ENCODE data around the gene DBF4.

DNA sequence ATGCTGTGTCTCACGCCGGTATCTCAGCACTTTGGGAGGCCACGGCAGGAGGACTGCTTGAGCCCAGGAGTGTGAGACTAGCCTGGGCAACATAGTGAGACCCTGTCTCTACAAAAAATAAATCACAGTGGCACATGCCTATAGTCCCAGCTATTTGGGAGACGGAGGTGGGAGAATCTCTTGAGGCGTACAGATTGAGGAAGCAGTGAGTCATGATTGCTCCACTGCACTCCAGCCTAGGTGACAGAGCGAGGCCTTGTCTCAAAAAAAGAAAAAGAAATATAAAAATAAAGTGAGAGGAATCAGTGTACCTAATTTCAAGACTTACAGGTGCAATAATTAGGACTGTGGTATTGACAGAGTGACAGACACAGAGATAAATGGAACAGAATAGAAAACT is 24.0 kb upstream of the DBF4 start:
- no peak for TF ChIP-seq POLR2A (IDR thresholded peaks at IDR 0.05)
- no peak for TF ChIP-seq CTCF (IDR thresholded peaks at IDR 0.05)

Measured in lower leg skin (tissue), 3 donors.